Activated CD8-positive, alpha-beta memory T cell treated with anti-CD3 and anti-CD28 coated beads, Interleukin-2, amount 50 U/mL, for 4 hours (primary cell): ENCODE data around the gene ZNF862.

Experiments
- DNase-seq: peaks from one replicate; pipeline ENCODE4 v3.0.0-alpha.2; 2020

Gene ZNF862

DNA sequence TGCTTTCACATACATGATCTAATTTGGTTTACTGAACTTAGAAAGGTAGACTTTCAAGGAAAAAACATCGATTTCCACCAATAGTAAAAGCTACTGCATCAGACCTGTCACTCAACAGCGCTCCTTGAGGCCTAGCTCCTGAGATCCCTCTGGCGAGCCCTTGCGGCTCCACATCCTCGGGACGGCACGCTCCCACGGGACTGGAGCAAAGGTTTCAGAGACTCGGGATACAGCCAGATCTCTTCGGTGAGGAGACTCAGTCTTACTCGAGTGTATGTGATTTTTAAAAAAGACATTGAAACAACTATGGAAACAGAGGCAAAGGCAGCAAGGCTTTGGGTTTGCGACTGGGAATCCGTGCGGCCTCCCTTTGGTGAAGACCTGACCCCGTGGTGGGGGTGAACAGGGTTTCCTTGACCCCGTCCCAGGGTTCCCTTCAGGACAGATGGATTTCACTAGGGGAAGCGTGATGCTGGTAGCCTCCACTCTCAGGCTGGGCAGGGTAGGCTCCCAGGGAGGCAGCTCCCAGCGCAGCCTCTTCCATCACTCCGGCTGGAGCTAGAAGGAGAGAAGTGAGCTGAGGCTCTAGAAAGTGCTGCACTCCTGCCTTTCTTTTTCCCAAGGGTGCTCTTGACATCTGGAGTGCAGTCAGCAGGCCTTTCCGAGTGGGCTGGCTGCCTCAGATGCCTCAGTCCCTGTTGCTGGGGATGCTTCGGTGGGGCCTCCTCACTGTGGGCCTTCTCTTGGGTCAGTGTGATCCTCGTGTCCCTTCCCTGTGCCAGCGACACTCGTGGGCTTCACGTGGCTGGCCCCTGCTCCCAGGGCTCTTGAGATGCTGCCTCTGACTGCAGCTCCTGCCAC is 29.8 kb downstream of the ZNF862 start:
- DNase-seq = no peak

DNA sequence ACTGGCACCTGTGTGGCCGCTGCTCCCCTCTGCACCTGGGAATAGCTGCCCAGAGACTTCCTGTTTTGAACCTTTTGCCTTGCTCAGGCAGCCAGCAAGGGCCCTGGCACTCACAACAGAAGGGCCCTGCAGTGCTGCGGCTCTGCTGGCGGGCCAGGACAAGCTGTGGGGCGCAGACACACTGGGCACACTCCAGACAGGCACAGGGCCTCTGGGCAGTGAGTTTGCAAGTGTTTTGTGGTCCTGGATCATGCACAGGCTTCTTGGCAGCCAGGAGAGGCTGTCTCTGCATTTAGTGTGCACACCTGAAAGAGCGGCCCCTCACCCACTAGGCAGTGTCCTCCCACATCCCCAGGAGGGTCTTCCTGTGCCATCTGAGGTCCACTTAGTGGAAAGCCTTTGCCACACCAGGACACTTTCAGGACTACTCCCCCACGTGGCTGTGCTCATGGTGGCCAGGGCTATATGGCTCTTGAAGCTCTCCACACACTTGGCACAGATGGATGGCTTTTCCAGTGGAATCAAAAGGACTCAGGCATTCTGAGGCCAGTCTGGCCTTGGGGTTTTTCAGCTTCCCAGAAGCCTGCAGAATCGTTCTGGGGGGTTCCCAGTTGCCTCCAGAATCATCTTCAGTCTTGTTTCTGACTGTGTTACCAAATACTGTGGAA is 30.6 kb downstream of the ZNF862 start:
- no peak for DNase-seq

DNA sequence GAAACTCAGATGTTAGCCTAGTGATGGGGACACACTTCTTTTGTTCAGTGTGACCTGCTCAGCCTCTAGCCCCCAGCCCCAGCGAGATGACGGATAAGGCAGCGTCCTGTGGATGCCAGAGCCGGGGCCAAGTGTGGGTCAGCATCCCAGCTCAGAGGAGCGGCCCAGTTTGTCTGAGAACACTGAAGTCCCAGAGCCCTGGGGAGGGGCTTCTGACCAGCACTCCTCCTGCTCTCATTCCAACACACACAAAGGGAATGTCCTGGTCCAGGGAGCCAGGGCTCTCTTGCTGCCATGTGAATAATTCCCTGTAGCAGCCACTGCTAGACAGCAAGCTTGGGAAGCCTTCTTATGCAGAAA is 31.1 kb downstream of the ZNF862 start:
- DNase-seq = no peak

DNA sequence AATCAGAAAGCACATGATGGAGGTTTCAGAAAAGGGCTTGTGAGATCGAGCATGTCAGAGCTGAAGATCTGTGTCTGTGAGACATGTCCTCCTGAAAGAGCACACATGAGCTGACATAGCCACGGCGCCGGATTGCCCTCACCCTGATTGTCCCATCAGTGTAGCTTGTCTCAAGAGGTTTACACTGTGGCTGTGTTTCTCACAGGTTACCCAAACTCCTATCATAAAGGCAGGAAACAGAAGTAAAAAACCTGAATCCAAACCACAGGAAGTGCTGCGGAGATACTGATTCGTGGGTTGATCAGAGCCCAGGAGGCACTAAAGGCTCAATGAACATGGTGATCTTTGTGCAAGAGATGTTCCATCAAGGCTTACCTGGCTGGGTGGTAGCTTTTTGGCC is 31.7 kb downstream of the ZNF862 start:
- no peak for DNase-seq

DNA sequence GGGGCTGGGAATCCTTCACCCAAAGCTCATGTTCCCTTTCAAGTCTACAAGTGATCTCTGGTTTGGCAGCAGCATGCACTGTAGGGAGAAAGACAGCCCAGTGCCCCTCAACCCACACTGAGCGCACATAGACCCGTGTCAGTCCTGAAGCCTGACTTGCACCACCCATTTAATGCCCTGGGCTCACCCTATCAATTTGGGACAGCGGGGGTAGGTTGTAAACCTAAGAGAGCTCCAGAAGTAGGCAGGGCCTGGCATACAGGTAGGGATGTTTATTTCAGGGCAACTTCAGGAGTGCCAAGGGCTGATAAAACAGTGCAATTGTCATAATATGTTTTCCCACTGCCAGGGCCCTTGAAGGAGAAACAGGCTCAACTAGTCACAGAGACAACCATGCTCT is 32.1 kb downstream of the ZNF862 start:
- no peak for DNase-seq

DNA sequence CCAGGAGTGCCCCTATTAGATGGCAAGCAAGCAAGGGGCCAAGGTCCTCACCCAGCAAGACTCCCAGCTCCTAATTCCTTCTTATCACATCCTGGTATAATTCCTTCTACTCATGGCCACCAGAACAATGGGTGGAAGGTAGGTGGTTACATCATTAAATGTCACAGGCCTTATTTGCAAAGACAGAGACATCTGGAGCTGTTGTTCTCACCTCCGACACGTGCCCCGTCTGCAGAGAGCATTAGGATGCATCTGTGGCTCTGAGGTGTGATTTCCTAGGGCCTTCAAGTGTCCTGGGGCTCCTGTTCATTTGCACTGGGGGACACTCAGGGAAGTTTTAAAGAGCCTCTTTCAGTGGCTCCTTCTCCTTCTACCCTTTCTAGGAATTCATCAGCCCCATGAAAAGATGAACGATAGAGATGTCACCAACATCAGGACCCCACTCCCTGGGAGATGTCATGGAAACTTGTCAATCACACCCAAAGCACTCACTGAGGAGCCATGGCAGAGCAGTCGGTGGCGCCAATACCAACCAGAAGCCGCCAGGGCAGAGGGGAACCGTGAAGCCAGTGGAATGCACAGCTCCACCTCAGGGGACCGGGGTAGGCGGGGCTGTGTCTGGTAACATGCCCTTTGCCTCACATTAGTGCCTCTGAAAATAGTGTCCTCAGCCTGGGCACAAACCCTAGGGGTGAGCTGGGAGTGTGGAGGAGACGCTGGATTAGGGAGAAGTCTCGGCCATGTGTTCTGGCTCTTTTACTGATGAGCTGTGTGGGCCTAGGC is 32.7 kb downstream of the ZNF862 start:
- DNase-seq = no peak

DNA sequence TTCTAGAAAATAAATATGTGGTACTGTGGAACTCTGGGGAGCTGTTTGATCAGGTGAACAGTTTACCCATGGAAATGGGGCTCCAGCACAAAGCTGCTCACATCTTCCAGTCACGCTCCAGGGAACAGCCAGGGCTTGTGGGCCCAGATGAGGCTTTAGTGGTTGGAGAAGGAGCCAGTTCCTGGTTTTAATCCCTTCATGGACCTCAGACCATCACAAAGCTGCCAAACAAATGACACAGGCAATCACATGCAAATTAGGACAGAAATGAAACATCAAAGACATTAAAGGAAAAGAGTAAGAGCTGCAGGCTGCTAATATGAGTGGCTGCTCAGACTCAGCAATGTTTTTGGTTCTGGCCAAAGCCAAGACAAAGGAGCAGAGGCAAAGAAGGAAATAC is 33.4 kb downstream of the ZNF862 start:
- no peak for DNase-seq

DNA sequence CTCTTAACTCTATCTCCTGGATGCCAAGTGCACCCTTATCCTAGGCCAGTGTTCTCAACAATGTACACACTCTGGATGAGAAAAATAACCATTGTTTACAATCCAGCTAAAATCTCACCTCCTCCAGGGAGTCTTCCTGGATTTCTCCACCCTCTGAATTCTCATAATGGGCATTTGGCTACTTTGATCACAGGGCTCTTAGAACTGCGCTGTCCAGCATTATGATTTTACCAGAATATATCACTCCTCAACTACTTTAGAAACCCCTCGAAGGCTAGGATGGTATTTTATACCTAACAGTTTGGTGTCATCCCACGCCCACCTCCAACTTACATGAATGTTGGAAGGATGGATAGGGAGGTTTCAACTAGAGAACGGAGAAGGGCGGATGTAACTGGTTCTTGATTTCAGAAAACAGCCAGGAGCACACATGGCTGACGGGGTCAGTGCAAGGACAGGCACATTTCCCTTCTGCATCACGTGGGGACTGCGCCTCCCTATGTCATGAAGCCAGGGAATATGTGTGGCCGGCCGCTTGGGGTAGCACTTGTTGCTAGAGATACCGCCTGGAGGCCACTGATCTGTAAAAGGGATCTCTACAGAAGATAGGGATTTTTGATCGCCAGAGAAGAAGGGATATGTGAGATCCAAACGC is 34.4 kb downstream of the ZNF862 start:
- DNase-seq = no peak

DNA sequence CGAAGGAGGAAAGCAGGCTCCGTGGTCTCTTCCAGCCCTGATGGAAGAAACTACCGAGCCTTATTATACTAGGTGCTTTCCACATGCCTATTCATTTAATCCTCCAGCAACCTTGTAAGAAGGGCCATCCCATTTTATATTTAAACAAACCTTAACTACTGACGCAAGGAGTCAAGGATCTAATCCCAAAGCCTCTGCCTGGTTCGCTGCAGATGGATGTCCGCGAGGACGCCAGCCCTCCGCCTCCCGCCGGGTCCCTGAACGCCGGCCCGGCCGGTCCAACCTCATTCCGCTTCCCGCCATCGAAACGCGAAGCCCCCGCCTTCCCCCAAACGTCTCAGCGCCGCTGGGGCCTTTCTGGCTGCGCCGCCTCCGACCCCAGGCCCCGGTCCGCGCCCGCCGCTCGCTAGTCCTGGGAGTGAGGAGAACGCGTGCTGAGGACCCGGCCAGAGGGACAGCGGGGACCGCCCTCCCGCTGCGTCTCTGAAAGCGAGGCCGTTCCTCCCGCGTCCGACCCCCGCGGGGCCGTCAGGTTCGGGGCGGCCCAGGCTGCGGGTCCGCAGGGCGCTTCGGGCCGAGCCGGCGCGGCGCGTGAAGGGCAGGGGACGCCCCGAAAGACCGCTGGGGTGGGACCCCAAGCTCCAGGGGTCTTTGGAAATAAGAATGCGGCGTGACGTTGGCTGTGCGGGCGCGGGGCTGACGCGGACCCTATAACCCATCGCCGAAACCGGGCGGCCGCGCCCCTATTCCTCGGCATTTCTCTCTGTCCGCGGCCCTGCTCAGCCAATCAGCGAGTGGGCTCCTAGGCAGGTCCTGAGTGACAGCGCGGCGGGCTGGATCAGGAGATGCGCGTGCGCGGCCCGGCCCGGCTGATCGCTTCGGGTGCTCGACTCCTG is 35.1 kb downstream of the ZNF862 start, which contains the start of gene ATP6V0E2:
TSS of gene ATP6V0E2 (plus strand) at position 896 of the 896 bp plus-strand sequence. CDS start 97 bp downstream, outside the sequence.
- DNase-seq = peak; percentile 90

DNA sequence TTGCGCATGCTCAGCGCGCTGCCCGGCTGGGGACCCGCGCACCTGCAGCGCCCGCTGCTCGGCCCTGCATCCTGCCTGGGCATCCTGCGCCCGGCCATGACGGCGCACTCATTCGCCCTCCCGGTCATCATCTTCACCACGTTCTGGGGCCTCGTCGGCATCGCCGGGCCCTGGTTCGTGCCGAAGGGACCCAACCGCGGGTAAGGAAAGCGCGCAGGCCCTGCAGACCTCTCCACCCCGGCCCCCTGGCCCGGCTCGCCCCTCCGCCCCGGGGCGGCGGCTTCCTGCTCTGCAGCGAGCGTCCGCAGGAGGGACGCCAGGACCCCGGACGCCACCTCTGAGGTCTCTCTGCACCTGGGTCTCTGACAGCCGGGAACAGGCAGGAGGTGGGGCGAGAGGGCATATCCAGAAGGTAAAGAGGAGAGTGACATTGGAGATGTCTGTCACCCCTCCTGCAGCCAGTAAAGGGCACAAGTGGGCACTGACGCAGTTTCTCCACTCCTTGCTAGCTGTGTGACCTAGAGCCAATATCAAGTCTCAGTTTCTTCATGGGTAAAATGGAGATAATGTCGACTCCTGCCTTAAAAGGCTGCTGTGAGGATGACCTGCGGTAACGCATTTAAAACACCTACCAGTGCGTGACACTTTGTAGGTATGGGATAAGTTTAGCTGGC is 35.9 kb downstream of the ZNF862 start:
- DNase-seq = peak; percentile 35

DNA sequence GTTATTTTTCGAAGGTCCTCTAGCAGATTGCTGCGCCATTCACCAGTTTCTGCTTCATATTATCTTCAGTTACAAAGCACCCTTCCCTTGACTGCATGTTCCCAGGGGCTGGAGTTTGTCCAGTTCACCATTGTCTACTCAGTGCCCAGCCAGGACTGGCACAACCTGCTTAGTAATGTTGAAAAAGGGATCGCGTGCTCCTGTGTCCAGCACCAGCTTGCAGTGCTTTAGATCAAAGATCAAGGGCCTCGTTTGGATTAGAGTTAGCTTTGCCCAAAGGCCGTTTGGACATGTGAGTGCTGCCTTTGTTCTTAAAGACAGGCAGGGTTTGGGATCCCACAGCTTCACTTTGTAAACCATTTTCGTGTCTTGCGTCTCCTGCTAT is 36.5 kb downstream of the ZNF862 start:
- DNase-seq = no peak

DNA sequence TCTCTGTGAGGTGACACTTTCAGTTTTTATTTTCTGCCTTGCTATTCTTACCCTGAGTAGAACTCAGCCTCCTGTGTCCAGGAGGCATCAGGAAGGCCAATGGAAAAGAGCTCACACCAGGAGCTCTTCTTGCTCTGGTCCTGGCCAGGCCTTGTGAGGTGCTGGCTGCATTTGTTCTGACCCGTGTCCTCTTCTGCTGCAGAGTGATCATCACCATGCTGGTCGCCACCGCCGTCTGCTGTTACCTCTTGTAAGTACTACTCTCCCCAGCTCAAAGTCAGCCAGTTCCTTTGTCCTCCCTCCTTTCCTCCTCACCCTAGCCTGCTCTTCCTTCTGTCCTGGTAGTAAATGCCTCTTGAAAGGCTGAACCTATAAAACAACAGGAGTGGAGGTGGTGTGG is 37.2 kb downstream of the ZNF862 start:
- DNase-seq = no peak

DNA sequence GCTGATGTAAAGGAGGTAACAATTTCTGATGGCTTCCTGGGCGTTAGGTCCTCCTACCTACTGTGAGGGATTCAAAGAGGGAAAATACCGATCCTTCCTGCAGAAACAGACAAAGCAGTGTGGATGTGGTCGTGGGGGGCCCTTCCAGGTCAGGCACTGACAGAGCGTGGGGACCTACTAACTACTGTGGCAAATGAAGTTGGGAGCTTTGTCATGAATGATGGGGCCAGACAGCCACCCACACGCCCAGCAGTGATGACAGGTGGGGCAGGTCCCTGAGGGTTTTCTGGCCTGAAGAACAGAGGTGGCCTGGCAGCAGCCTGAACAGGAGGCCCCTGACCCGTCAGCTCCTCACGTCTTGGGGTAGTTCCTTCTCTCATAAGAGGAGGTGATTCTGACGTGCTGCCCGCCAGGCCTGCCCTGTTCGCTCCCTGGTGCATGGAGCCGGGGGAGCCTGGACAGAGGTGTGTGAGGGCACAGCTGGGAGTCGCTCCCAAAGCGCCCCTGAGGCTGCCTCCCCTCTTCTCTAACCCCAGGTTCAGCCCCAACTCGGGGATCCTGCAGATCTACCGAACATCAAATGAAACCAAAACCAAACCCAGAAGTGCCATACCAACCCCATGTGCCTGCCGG is 39.8 kb downstream of the ZNF862 start:
- no peak for DNase-seq

DNA sequence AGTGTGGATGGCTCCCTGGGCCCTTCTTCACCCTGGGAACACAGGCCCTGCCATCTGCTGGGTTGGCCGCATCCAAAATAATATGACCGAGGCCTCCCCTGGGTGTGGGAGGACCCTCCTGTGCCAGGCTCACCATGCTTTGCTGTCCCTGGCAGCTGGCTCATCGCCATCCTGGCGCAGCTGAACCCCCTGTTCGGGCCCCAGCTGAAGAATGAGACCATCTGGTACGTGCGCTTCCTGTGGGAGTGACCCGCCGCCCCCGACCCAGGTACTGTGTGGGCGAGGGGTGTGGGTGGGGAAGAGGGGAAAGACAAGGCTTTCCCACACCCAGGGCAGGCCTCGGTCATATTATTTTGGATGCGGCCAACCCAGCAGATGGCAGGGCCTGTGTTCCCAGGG is 40.3 kb downstream of the ZNF862 start:
- DNase-seq = peak; percentile 6

DNA sequence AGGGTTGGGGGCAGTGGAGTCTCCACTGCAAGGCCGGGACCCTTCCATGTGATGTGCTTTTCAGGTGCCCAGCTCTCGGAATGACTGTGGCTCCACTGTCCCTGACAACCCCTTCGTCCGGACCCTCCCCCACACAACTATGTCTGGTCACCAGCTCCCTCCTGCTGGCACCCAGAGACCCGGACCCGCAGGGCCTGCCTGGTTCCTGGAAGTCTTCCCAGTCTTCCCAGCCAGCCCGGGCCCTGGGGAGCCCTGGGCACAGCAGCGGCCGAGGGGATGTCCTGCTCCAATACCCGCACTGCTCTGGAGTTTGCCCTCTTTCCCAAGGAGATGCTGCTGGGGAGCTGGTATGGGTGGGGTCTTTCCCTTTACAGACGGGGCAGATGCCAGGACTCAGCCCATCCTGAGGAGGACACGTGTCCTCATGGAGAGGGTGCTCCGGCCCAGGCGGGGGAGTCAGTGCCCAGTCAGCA is 41.1 kb downstream of the ZNF862 start:
- DNase-seq = peak; percentile 13

DNA sequence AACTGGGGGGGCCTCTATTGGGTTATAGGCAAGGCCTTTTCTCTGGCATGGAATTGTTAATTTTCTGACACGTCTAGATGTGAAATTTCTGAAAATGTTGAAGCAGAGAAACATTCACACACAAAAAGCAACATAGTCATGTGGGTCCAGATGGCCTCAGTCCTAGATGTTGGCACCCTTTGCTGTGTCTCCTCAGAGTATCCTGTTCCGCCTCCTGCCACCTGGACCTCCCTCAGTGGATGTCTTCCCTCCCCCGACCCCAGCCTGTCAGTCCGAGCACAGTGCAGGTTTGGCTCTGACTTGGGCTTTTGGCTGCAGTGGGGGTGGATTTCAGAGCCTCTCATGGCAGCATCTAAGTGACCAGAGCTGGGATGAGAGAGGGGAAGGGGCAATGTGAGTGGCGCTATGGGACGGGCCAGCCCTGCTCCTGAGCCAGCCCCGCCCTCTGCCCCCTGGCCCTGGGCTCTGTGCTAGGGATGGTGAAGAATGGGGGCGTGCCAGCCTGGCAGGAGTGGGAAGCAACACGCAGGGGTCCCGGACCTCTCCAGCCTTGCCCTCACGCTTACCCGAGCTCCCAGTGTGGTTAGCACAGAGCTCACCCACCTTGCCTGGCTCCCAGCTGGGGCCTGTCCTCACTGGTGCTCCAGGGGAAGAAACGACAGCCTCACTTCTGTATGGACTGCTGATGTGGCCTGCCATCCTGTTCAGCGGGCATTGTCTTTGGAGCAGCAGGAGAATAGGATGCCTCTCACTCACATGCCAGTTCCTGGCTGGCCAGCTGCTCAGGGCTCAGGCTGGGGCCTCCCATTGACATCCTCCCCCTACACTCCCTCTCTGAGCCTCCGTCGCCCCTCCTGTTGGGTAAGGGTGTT is 41.8 kb downstream of the ZNF862 start:
- peak; percentile 8 for DNase-seq

DNA sequence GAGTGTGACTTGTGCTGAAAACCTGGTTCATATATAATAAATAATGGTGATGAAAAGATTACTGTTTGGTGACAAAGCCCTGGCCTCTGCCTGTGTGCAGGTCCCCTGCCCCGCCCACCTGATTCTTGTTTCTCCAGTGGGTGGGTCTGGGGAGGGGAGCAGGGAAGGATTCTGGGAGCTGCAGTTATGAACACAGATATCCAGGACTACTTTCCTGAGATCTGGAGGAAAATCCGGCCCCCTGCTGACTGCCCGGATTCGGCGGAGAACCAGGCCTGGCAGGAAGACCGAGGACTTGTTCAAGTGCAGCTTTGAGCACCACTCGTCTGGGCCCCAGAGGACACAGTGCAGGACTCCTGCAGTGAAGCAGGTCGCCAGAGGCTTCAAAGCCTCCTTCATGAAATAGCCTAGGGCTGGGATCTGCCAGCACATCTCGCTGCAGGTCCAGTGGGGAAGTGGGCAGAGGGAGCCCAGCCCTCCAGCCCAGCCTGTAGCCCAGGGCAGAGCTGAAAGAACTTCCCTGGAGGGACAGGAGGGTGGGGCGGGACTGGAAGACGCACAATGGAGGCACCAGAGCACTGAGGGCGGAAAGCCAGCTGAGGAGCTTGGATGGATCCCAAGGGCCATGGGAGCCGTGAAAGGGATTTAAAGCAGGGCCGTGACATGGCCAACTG is 42.6 kb downstream of the ZNF862 start:
- DNase-seq = peak; percentile 10

DNA sequence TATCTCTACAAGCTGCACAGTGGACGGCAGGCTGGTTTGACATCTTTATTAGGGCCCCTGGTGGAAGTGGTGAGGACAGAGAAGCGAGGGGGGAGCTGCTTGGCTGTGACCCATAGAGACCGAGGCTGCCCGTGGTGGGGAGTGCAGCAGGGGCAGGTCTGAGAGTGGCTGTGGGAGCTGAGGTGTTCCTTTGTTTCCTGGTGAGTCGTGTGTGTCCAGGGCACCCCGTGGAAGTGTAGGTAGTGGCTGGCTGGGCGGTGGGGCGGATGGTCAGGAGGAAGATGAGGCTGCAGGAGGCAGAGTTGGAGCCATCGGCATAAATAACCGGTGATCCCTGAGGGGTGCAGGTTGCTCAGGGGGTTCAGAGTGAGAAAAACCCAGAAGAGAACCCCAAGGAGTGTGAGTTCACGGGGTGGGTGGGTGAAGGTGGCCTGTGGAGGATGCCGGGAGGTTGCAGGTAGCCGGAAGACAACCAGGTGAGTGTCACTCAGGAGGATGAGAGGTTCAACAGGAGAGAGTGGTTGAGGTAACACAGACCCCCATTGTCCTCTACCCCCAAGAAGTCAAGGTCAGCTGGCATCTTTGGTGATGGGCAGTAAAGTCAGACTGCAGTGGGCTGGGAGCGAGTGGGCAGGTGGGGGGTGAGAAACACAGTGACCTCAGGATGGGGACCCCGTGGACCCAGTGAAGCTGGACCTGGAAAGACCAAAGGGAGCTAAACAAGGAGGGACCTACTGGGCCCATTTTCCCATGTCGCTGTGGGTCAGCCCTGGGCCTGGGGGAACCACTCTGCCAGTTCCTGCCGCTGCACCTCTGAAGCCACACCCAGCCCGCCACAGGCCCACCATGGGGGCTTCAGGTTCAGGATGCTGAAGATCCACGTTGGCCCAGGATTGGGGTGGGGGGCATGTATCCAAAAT is 43.4 kb downstream of the ZNF862 start:
- no peak for DNase-seq
